HT1080 (cell line): ENCODE measurements around the gene MAN2A1. TPM values are rescaled to one million over a fixed set of nuclear protein-coding genes. Genes with fewer than 3 reads are reported as not detected.
"Not testable (repeated sequence)": the region's sequence is repeated elsewhere in the genome, so short reads cannot be mapped to it uniquely, and the experiment has no call there.

Experiments
- DNase-seq: peaks from one replicate; pipeline ENCODE4 v3.0.0-alpha.2; 2015; ENCODE audit warnings: low read depth
- total RNA-seq: library from RNA; depleted of rRNA; stranded (reverse); fragments of >200 nt; shearing (Covaris generic); gene quantifications from 2 replicates; pipeline ENCODE4 v1.2.3, GENCODE V29; 2014

The MAN2A1 gene
- total RNA-seq, 1 experiment from 2014 or later: 26.4 TPM

GRCh38 chr5:109754319-109754718 is 64.6 kb downstream of the MAN2A1 start:
- no peak for DNase-seq

DNA sequence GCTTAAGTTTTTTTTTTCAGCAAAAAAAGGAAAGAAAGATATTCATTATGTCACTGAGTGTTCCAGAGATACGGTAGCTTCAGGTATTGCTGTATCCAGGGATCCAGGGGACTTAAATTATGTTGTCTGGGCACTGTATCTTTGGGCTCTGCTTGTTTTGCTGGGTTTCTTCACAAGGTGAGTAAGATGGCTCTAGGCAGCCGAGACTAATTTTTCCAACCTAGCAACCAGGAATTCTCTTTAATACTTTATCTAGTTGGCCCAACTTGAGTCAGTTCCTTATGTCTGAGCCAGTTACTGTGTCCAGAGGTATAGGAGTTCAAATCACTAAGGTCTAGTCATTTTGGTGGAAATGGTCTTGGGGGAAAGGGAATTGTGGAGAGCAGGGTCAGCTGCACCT is 66.0 kb downstream of the MAN2A1 start:
- no peak for DNase-seq

DNA sequence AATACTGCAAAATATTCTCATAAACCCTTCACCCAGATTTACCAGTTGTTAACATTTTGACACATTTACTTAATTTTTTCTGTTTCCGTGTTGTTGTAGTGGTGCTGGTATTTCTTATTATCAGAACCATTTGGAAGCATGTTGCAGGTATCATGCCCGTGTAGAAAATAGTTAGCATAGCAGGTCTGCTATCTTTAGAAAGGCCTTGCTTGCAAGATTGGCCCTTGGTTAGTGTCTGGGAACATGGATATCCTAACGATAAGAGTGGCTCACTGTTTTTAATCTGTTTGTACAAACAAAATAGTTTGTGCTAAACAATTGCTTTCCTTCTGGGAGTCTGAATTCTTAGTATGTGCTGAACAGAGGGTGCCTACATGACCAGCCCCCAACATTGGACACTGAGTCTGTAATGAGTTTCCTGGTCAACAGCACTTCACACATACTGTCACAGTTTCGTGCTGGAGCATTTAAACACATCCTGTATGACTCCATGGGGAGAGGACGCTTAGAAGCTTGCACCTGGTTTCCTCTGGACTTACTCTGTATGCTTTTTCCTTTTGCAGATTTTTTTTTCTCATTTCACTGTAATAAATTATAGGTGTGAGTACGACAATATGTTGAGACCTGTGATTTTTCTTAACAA is 66.9 kb downstream of the MAN2A1 start:
- no peak for DNase-seq

DNA sequence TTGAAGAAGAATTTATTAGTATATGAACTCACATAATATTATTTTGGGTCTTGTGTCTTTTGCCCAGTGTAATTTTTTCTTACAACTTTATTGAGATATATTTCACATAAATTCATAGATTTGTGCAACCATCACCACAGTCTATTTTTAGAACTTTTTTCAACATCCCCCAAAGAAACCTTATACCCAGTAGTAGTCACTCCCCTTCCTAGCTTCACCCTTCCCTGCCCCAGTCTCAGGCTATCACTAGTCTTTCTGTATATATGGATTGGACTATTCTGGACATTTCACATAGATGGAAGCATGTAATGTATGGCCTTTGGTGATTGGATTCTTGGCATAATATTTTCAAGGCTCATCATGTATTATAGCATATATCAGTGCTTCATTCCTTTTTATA is 67.8 kb downstream of the MAN2A1 start:
- no peak for DNase-seq

- DNase-seq: peak; percentile 11
Measured at GRCh38 chr5:109759306-109759705, 69.6 kb downstream of the MAN2A1 start.

DNA sequence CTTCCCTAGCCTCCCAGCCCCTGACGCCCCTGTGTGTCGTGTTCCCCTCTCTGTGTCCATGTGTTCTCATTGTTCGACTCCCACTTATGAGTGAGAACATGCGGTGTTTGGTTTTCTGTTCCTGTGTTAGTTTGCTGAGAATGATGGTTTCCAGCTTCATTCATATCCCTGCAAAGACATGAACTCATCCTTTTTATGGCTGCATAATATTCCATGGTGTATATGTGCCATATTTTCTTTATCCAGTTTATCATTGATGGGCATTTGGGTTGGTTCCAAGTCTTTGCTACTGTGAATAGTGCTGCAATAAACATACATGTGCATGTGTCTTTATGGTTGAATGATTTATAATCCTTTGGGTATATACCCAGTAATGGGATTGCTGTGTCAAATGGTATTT is 70.4 kb downstream of the MAN2A1 start:
- DNase-seq: not testable (repeated sequence)

GRCh38 chr5:109762821-109763220 is 73.1 kb downstream of the MAN2A1 start:
- DNase-seq: no peak

DNA sequence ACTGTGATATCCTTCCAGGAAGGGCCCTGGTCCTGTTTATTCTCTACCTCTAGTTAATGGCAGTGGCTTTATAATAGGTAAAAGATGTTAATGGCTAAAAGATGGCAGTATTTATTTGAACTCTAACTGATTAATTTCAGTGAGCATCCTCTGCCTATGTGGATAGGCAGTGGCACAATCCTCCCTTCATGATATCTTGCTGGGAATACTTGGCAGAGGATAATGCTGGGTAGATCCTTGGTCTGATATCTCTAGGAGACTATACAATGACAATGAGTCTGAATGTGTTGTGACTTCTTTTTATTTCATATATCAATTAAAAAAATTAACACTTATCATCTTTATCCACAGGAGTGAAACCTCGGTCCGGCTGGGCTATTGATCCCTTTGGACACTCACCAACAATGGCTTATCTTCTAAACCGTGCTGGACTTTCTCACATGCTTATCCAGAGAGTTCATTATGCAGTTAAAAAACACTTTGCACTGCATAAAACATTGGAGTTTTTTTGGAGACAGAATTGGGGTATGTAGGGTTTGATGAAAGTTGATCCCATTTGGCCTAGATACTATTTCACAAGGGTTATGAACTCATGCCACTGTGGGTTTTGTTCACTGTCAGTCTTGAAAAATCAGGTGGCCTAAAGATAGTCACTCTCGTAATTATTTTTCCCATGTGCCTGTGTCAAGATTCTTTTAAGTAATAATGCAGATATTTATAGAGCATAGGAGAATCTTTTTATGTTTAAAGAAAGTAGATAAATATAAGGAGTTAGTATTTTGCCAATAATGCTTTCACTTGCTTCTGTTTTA is 77.7 kb downstream of the MAN2A1 start:
- no peak for DNase-seq

DNA sequence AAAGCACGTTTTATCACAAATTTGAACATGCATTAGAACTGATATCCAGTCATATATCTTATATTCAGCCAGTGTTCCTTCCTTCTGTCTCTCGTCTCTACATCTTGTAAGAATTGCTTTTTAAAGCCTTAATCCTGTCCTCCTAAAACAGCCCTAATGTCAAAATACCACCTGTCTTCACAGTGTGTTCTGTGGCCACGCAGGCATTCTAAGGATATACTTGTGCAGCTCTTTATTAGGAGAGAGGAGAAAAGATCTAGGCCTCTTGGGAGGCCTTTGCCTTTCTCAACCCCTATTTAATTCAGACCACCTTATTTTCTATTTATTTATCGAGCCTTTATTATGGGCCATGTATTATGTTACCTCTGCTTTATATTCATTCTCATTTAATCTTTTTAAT is 78.3 kb downstream of the MAN2A1 start:
- DNase-seq: no peak

- peak; percentile 34 for DNase-seq
Measured at GRCh38 chr5:109769597-109770291, 80.0 kb downstream of the MAN2A1 start.

- DNase-seq: no peak
Measured at GRCh38 chr5:109775130-109775529, 85.4 kb downstream of the MAN2A1 start.

DNA sequence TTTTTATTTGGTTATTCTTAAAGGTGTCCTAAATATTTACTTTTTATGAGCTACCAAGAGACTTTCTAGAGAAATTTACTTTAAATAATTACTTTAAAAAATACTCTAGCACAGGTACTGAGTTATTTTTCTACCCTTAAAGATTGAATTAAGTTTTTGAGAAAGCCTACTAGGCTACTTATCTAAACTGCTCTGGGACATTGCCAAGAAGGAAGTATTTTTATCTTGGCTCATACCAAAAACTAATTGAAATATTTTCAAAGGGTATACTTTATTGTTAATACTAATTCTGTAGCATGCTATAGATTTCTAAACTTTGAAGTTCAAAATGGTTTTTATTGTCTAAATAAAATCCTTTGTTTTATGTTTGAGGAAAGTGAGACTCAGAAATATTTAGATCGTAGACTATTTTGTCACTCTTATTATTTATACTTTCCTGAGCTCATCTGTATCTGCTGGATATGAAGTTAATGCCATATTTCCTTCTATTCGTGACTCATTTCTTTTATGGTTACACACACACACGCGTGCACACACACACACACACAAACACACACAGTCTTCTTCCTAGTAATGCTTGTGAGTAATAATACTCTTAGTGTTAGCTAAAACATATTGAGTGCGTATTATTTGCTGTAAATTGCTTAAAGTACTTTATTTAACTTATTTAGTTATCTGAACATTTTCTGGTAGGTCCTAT is 89.5 kb downstream of the MAN2A1 start:
- no peak for DNase-seq

DNA sequence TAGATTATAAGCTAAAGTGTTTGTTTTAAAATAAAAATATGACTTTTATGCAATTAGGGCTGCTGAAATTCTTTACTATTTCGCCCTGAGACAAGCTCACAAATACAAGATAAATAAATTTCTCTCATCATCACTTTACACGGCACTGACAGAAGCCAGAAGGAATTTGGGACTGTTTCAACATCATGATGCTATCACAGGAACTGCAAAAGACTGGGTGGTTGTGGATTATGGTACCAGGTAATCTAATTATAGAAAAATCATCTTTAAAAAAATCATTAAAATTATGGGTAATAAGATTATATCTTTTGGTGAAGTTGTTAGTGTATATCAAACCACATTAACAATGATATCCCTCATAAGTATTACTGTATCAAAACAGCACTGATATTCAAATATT is 95.0 kb downstream of the MAN2A1 start:
- DNase-seq: no peak

DNA sequence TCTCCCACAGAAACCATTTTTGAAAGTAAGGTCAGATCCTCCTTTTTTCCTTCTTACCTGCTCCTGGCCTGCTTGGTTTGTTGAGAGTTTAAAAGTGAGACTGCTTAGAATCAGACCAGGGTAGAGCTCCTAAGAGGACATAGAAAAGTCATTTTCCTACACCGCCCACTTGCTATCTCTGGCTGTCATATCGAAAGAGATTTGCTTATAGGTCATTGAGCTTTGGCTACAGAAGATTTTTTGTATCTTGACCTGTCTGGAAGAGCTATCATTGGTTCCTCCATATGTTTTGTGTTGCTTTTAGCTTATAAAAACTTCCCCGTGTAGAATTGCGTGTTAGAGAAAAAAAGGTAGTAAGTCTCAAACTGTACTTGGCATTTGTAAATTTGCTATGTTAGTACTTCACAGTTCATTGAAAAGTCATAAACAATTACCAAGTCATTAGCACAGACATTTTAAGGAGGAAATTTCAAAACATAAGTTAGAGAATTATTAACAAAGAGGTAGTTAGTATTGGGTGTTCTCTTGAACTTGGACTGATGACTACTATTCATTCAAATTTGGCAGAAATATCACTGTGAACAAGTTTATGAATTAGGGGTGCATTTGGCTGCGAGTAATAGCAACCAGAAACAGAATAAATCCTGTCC is 96.6 kb downstream of the MAN2A1 start:
- no peak for DNase-seq

- DNase-seq: no peak
Measured at GRCh38 chr5:109788596-109788995, 98.9 kb downstream of the MAN2A1 start.

- DNase-seq: no peak
Measured at GRCh38 chr5:109792613-109793012, 102.9 kb downstream of the MAN2A1 start.

- DNase-seq: no peak
Measured at GRCh38 chr5:109803854-109804253, 114.1 kb downstream of the MAN2A1 start.

DNA sequence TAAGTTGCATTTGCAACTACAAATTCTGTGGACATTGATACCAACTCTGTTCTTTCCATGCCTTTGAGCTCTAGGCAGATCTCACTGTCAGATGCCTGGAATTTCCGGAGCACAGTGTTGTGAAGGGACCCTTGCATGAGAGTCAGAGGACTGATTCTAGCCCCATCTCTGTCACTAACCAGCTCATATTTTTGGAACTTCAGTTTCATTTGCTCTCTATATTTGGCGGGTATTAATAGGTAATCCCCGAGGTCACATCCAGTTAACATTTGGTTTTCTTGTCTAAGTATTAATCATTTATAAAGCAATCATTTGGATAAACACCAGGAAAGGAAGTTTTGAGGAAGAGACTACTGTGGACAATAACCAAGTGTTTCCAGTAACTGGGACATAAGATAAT is 115.7 kb downstream of the MAN2A1 start:
- DNase-seq: no peak

DNA sequence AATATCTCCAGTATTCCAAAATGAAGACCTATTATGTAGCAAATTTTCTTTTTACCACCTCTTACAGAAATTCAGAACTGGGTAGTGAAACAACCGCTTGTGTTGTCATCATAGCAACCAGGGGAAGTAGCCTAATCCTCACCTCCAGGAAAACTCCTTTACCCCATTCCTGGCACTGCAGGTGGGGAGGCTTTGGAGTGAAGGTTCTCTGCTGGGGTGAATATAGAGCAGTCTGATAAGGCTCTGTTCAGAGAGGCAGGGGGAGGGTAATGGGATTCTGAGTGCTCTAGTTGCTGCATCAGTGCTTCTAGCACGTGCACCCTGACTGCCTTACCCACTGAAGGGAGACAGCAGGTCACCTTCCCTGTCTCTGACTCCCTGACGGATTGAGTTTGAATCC is 116.2 kb downstream of the MAN2A1 start:
- DNase-seq: no peak

DNA sequence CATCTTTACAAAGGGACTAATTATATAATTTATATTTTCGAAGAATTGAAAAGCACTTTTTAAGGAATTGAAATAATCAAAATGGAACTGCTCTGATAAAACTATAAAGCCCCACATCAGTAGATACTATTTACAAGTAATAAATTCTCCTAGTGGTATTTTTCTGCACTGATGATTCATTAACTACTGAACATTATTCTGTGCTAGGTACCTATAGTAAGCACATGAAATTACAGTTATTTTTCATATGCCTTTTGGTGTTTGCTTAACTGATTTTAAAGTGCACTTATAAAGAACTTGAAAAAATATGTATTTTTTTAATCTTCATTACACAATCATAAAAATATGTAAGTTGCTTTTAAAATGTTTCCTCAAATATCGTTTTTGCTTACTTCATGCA is 123.0 kb downstream of the MAN2A1 start:
- no peak for DNase-seq

DNA sequence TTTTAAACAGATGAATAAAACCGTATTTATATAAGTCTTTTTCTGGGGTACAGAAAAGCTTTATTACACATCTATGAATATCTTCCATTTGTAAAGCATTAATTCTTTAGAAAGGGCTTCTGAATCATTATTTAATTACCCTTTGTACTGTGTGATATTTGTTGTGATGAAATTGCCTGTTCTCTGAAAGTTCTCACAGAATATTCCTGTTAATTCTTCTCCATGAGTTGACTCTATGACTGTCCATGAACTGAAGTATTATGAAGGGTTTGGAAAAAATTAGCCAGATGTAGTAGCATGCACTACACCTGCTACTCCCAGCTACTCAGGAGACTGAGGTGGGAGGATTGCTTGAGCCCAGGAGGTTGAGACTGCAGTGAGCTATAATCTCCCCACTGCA is 127.0 kb downstream of the MAN2A1 start:
- DNase-seq: no peak
